T47D (cell line): ENCODE data around the gene TUBB1.
"Not testable (repeated sequence)": the region's sequence is repeated elsewhere in the genome, so short reads cannot be mapped to it uniquely, and the experiment has no call there.

ENCODE experiments used
- DNase-seq, 2 experiments: peaks; one replicate each; pipeline versions ENCODE4 v3.0.0 to v3.0.0-alpha.2; 2011 to 2012; ENCODE audit warnings: low read depth in 1 of 2, low spot score in 1 of 2
- JUND ChIP-seq: IDR thresholded peaks from 2 replicates; pipeline ENCODE4 v1.6.1; 2012; ENCODE audit warnings: low read depth
- in situ Hi-C: cut with HindIII; loops from 2 replicates; pipeline ENCODE4 v1.10.0; 2016; ENCODE audit warnings: low sequenced_read_pairs, low pct_unique_long_range_greater_than_20kb

The TUBB1 gene

DNA sequence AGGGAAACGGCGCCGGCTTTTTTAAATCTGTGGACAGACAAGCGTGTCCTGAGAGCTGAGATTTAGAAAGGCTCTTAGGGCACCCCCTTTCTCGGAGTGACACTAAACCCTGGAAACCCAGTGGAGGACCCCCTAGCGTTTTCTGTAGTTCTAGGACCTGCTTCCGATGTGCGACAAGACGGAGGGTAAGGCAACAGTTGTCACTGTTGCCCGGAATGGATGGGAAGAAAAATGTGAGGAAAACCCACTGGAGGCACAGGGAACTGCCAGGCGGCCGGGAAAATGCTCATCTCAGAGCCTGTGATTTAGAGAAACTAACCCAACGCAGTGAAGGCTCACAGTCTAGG lies 13.5 kb downstream of the TUBB1 start:
- in situ Hi-C loops: no loop called here
- TF ChIP-seq JUND: no peak
- no peak for DNase-seq

DNA sequence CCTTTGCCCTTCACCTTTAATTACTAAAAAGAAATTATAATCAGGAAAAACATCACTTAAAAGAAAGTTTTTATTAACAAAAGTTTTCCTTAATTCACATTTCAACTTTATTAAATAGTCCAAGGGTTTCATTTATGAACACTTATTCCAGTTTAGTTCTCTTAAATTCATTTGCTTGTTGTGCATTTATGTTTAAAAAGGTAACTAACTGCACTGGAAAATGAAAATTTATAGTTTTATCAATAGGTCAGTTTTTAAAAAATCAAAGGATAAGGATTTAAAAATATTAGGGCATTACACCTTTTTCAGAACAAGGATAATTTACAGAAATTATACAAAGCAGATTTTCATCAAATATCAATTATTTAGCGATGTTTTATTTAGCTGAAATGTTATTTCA lies 13.9 kb downstream of the TUBB1 start:
- no peak for TF ChIP-seq JUND

DNA sequence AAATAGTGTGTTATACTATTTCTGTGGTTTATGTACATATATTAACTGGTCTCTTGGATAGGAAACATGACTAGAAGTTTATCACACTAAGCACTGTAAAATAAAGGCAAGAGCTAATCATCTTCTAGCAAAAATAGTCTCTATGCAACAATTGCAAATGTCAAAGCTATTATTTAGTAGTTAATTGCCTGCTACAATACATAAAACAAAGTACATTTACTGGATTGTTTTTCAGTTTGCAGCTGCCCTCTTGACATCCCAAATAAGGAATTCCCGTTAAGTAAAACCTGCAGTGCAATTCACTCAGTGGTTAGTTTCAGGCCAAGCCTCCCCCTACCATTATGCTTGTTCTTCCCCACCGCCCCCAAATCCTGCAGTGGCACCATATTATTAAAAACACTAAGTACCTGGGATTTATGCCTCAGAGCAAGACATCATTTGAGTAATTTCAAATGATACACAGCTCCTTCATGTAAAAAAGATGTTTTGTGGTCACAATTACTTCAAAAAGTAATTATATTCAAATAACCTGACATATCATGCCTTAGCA lies 14.5 kb downstream of the TUBB1 start:
- DNase-seq: no peak
- TF ChIP-seq JUND: no peak
- in situ Hi-C loops: no loop called here

More for the DNA sequence above, 13.9 kb downstream of the TUBB1 start:
- DNase-seq: no peak
- in situ Hi-C loops: no loop called here

DNA sequence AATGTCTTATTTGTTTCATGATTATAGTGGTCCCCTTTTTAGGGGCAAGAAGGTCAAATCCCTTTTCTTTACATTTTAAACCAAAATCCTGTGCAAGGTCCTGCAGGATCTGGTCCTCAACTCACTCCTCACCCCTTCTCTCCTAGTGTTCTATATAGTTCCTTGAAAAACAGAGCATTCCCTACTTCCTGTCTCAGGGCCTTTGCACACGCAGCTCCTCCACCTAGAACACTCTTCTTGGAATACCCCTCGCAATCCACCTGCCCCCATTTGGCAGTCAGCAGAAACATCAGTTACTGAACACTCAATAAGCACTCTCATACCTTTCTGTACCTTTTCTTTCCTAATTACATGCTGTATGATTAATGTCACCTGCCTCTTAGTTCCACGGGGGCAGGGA lies 16.2 kb downstream of the TUBB1 start:
- no peak for TF ChIP-seq JUND
- in situ Hi-C loops: no loop called here
- no peak for DNase-seq

GRCh38 chr20:59037386-59037785 lies 18.2 kb downstream of the TUBB1 start:
- no peak for TF ChIP-seq JUND
- in situ Hi-C loops: no loop called here
- DNase-seq: no peak

DNA sequence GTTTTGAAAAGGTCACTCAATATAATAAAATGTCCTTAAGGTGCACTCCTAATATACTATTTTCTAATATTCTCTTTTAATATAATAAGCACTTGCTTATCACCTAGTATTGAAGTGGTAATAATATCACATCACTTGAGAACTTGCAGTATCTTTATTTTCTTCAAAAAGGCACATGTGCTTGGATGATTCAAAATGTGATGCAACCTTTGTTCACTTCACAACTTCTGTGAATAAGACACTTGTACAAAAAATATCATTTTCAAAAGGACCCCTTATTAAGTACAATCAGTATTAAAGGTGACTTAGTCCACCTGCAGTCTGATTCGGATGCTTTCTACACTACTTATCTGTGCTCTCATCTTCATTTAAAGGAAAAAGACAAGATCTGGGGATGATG lies 20.0 kb downstream of the TUBB1 start:
- no peak for TF ChIP-seq JUND
- no peak for DNase-seq
- in situ Hi-C loops: no loop called here

DNA sequence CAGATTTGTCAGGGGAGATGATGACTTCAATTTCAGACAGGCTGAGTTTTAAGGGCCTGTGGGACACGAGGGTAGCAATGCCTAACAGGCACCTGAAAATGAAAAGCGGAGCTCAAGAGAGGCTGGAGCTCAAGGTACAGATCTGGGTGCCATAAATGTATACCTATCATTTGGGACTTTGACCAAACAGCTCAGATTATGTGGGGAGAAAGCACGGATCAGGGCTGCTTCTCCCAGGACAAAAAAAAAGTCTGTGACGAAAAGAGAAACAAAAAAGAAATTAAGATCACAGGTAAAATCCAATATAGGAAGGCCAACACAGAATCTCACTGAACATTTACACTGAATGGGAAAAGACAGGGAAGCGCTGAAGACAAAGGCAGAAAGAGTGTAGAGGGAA lies 21.4 kb downstream of the TUBB1 start:
- TF ChIP-seq JUND: no peak
- in situ Hi-C loops: no loop called here
- DNase-seq: no peak

DNA sequence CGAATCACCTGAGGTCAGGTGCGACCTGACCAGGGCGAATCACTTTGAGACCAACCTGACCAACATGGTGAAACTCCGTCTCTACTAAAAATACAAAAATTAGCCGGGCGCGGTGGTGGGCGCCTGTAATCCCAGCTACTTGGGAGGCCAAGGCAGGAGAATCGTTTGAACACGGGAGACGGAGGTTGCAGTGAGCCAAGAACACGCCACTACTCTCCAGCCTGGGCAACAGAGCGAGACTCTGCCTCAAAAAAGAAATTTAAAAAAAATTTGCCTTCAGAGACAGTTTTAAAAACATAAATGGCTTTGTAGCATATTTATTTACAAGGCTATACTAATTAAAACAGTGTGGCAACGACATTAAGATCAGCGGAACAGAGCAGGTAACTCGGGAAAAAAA lies 22.3 kb downstream of the TUBB1 start:
- in situ Hi-C loops, DNase-seq: not testable (repeated sequence)

DNA sequence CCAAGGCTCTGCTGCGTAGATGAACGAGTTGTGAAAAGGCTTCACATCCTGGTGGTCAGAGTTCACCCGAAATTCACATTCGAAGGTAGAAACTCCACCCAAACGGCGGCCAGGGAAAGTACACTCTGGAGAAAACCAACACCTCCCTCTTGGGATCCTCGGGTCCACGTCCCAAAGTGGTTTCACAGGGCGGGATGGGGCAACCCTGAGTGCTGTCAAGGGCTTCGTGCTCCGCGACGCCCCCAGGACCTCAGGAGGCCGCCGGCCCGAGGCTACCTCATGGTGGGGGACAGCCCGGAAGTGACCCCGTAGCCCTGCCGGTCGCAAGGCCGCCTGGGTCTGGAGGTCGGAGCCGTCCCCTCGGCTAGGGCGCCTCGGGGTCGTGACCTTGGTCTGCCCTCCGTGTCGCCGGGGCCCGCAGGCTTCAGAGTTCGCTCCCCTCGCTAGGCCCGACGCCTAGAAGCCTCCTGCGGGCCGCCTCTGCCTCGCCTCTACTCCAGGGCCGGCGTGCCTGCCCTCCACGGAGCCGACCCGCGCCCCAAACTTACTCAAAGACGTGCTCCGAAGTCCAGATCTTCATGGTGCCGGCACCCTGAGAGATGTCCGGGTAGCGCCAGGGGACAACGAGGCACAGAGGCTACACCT lies 23.0 kb downstream of the TUBB1 start, which contains the start of gene PRELID3B:
PRELID3B (minus strand) TSS at position 636 of the 645 bp plus-strand sequence; CDS start at position 580, 56 bp downstream.
- peak; percentile 31 to 70 for DNase-seq
- in situ Hi-C loops: no loop called here
- TF ChIP-seq JUND: no peak

GRCh38 chr20:59042796-59043631 lies 23.8 kb downstream of the TUBB1 start:
- no peak for TF ChIP-seq JUND
- DNase-seq: peak; percentile 97 to 98
- in situ Hi-C loops: no loop called here

DNA sequence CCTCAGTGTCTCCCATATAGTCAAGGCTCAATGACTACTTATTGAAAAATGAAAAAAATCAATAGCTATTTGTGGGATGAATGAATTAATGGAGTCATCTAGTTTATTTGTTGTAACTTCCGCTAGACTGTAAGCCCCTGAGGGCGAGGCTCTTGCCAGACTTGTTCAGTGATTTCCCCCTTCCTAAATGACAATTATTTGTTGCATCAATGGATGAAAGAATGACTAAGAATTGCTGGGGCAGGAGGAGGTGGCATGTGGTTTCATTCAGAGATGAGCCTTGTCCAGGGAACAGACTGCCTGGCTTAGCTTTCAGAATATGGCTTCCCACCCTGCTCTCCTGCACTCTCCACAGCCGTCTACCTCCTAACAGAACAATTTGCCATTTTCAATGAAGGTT lies 24.5 kb downstream of the TUBB1 start:
- no peak for TF ChIP-seq JUND
- peak in 1 of 2 experiments; percentile 24 for DNase-seq
- in situ Hi-C loops: no loop called here

DNA sequence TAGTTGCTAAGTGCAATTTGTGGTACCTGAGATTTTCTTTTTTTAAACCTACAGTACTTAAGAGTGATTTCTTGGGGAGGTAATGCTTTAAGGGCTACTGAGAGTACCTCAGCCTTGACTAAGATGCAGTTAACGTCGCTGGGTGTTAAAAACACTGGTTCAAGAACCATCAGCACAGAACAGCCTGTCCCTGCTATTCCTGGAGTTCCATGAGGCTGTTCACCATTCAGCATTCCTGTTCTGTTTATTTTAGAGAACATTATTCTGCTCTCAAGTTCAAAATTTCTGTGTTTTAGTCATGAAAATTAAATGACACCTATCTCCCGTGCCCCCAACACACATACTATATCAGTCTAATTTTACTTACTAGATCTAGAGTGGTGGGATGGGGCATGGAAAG lies 25.1 kb downstream of the TUBB1 start:
- in situ Hi-C loops: no loop called here
- no peak for TF ChIP-seq JUND
- no peak for DNase-seq

GRCh38 chr20:59044796-59045195 lies 25.6 kb downstream of the TUBB1 start:
- no peak for TF ChIP-seq JUND
- DNase-seq: no peak
- in situ Hi-C loops: no loop called here
